ENCODE measurements around the gene ITM2A. TPM values are rescaled to one million over a fixed set of nuclear protein-coding genes. Genes with fewer than 3 reads are reported as not detected.

The ITM2A gene
- total and polyA plus RNA-seq, 2 of the 4 experiments (the other 2 are of a cell fraction): not detected

DNA sequence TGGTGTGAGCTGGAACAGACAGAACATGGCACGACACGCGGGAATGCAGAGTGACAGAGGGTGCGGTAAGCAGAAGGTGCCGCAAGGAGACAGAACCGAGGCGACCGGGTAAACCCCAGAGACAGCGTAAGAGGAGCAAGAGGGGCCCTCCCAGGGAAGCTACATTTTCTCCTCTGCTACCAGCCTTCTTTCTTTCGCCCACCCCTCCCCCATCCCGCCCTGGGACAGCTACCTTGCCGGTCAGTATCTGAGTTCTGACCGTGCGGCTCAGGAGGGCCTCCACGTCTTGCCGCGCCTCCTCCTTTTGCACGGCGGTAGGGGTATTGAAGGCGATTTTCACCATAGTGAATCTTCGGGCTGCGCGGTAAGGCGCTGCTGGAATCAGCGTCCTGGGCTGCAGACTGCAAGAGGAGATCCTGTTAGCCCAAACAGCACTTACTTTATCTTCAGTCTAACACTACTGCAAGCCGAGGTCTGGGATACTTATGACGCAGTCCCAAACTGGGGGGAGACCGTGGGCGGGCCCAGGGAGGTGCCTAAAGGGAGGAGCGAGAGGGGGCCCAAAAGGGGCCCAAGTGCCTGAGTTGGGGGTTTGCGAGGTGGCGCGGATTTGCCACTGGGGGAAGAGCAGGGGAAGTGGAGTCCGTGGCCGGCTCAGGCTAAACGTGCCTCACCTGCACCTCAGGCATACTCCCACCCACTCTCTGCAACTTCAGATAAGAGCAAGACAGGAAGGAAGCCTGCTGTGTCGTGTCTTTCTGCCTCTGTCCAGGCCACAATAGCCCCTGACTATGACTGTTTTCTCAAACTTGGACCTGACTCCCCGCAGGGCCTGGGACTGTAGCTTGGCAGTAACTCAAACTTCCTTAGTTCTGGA lies at the start of gene ITM2A (continued):
- no peak for TF ChIP-seq MXI1 (IDR thresholded peaks at IDR 0.05; ENCODE audit: borderline replicate concordance, low read depth, low read length)
- no peak for TF ChIP-seq CEBPB (IDR thresholded peaks at IDR 0.05; ENCODE audit: low read depth, low read length)

DNA sequence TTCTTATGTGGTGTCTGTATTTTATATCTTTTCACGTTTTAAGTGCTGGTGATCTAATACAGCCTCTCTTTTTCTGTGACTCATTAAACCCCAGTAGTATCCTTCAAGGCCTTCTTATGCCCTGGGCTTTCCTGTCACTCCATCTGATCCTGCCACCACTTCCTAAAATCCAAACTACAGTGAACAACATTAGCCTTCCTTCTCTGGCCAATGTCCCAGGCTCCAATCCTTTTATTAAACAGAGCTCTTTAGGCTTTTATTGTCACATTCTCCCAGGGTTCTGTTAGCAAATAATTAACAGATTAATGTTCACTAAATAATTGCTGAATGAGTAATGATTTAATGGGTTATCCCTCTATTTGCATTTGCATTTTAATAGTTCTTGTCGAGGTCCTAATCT lies 47.9 kb upstream of the ITM2A start:
- H3K27me3 ChIP-seq (ENCODE audit: control insufficient read depth, insufficient read depth, low read length): no peaks in the 10 kb centered on the region
- CTCF ChIA-PET: no interaction called here
- dilution Hi-C loops (cut with HindIII; ENCODE audit: low sequenced_read_pairs, unreplicated experiment) (no loop called here), in situ Hi-C loops (cut with MboI; ENCODE audit: low sequenced_read_pairs) (no loop called here), intact Hi-C loops (cut with micrococcal nuclease) (no loop called here)
- H2AFZ ChIP-seq (replicated peaks; ENCODE audit: low read length, poor library complexity): no peak overlapping the region
- no peak for DNase-seq
- no peak overlapping the region for H3K56ac ChIP-seq (ENCODE audit: extremely low read depth, insufficient read depth, low read length)
- H2BK120ac ChIP-seq (ENCODE audit: low read depth, low read length): no peak overlapping the region
- no peaks in the 10 kb centered on the region for H3K4me1 ChIP-seq (ENCODE audit: control insufficient read depth, insufficient read depth, low read length)
- H2BK15ac ChIP-seq (ENCODE audit: low read depth, low read length): no peak overlapping the region
- no peaks in the 10 kb centered on the region for H3K79me1 ChIP-seq (ENCODE audit: low read depth in 1 of 2, low read length in 2 of 2)
- no peak overlapping the region for H2AK9ac ChIP-seq (replicated peaks; ENCODE audit: low read depth, low read length, poor library complexity)
- H3K14ac ChIP-seq (replicated peaks; ENCODE audit: low read depth, low read length): no peak overlapping the region
- H4K8ac ChIP-seq (ENCODE audit: low read depth in 2 of 2, low read length in 2 of 2): no peak overlapping the region
- H2BK5ac ChIP-seq (ENCODE audit: low read depth, low read length, poor library complexity, severe bottlenecking): no peak overlapping the region
- no TSS peak for BruUV-seq (replicated peaks)
- no peak overlapping the region for H2AK5ac ChIP-seq (ENCODE audit: low read depth, low read length)
- no peaks in the 10 kb centered on the region for H4K20me1 ChIP-seq (ENCODE audit: insufficient read depth, low read length)
- H3K9ac ChIP-seq (ENCODE audit: low read depth, low read length): no peak overlapping the region
- H3K18ac ChIP-seq (ENCODE audit: low read depth, low read length): no peak overlapping the region
- H3K9me1 ChIP-seq (ENCODE audit: insufficient read depth, low read length): no peaks in the 10 kb centered on the region
- H3K4me2 ChIP-seq (ENCODE audit: low read depth, low read length): no peak overlapping the region
- ATAC-seq (ENCODE audit: low read depth): no peak
- H4K91ac ChIP-seq (ENCODE audit: insufficient read depth, low read depth, low read length): no peak overlapping the region
- POLR2A ChIA-PET (ENCODE audit: unreplicated experiment): no interaction called here
- H3K23ac ChIP-seq (ENCODE audit: low read depth, low read length): no peak overlapping the region
- no CpG with 5 or more reads among the region's 2 CpGs for WGBS, 2 experiments (ENCODE audit: extremely low coverage in 2 of 2, insufficient read length in 1 of 2)
- no peaks in the 10 kb centered on the region for H3K36me3 ChIP-seq (ENCODE audit: control insufficient read depth, insufficient read depth, low read length)
- H3K27ac ChIP-seq (ENCODE audit: insufficient read depth, low read length): no peak overlapping the region
- TF ChIP-seq RFX5 (IDR thresholded peaks at IDR 0.05; ENCODE audit: low read depth, low read length) (no peak), NFE2L2 (IDR thresholded peaks at IDR 0.05; ENCODE audit: low read depth, low read length) (no peak), CHD1 (IDR thresholded peaks at IDR 0.05; ENCODE audit: low read depth, low read length) (no peak), MAFK (IDR thresholded peaks at IDR 0.05; ENCODE audit: low read depth, low read length) (no peak), POLR2A (IDR thresholded peaks at IDR 0.05; ENCODE audit: low read depth, low read length) (no peak), FOS (IDR thresholded peaks at IDR 0.05; ENCODE audit: low read depth, low read length) (no peak)
- TF ChIP-seq, protein P1, sequence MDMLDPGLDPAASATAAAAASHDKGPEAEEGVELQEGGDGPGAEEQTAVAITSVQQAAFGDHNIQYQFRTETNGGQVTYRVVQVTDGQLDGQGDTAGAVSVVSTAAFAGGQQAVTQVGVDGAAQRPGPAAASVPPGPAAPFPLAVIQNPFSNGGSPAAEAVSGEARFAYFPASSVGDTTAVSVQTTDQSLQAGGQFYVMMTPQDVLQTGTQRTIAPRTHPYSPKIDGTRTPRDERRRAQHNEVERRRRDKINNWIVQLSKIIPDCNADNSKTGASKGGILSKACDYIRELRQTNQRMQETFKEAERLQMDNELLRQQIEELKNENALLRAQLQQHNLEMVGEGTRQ (IDR thresholded peaks at IDR 0.05; ENCODE audit: low read depth, low read length): no peak
- no peak overlapping the region for H3K4me3 ChIP-seq (ENCODE audit: insufficient read depth, low read depth, low read length)
- H3K9me3 ChIP-seq (ENCODE audit: control insufficient read depth, insufficient read depth, low read length): no peaks in the 10 kb centered on the region
- no peak overlapping the region for H3K4ac ChIP-seq (ENCODE audit: low read depth, low read length)
- no peak overlapping the region for H4K5ac ChIP-seq (ENCODE audit: low read depth, low read length)
- H2BK20ac ChIP-seq (ENCODE audit: low read depth, low read length): no peak overlapping the region

Data from IMR-90 (cell line).